ENCODE measurements around the gene PRRC1. TPM values are rescaled to one million over a fixed set of nuclear protein-coding genes. Genes with fewer than 3 reads are reported as not detected.

Gene PRRC1
- total and polyA plus RNA-seq, 2 experiments from 2014 or later: 53.9 to 105 TPM

DNA sequence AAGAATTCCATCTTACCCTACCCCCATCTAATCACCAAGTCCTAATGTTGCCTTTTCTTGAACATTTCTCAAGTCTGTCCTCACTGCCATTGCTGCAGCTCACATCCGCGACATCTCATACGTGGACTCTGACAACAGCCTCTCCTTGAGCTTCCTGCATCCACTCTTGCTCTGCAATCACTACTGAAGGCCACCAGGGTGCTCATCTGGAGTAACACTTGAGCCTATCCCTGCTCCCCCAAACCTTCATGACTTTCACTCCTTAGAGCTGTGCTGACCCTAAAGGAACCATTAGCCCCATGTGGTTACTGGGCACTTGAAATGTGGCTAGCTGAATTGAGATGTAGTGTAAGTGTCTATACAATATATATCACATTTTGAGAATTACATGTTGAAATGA, 85.0 kb downstream of the PRRC1 start:
- Histone ChIP-seq H3K36me3 (replicated peaks; ENCODE audit: insufficient read depth, low read depth) (no peaks in the 10 kb centered on the region), H3K9me3 (ENCODE audit: low read depth) (no peaks in the 10 kb centered on the region), H3K4me2 (no peak overlapping the region), H3K27me3 (no peaks in the 10 kb centered on the region), H4K20me1 (ENCODE audit: insufficient read depth, poor library complexity, severe bottlenecking) (no peaks in the 10 kb centered on the region), H3K27ac (no peak overlapping the region), H3K79me2 (no peaks in the 10 kb centered on the region), H3K4me1 (ENCODE audit: insufficient read depth) (no peaks in the 10 kb centered on the region), H3K4me3 (no peak overlapping the region), H3K9me2 (replicated peaks; ENCODE audit: insufficient read depth) (no peaks in the 10 kb centered on the region), H2AFZ (no peak overlapping the region)
- no peak for TF ChIP-seq EZH2 (IDR thresholded peaks at IDR 0.05; ENCODE audit: borderline replicate concordance)
- TF ChIP-seq, protein P1, sequence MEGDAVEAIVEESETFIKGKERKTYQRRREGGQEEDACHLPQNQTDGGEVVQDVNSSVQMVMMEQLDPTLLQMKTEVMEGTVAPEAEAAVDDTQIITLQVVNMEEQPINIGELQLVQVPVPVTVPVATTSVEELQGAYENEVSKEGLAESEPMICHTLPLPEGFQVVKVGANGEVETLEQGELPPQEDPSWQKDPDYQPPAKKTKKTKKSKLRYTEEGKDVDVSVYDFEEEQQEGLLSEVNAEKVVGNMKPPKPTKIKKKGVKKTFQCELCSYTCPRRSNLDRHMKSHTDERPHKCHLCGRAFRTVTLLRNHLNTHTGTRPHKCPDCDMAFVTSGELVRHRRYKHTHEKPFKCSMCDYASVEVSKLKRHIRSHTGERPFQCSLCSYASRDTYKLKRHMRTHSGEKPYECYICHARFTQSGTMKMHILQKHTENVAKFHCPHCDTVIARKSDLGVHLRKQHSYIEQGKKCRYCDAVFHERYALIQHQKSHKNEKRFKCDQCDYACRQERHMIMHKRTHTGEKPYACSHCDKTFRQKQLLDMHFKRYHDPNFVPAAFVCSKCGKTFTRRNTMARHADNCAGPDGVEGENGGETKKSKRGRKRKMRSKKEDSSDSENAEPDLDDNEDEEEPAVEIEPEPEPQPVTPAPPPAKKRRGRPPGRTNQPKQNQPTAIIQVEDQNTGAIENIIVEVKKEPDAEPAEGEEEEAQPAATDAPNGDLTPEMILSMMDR (IDR thresholded peaks at IDR 0.05; ENCODE audit: poor library complexity): no peak
- TF ChIP-seq EZH2phosphoT487 (IDR thresholded peaks at IDR 0.05; ENCODE audit: low read depth, severe bottlenecking, unreplicated experiment): no peak
- DNase-seq (ENCODE audit: low spot score): no peak
- WGBS (ENCODE audit: low lambda C conversion rate, missing lambda C conversion rate): 99% methylated on average over 3 of the region's 3 CpGs

DNA sequence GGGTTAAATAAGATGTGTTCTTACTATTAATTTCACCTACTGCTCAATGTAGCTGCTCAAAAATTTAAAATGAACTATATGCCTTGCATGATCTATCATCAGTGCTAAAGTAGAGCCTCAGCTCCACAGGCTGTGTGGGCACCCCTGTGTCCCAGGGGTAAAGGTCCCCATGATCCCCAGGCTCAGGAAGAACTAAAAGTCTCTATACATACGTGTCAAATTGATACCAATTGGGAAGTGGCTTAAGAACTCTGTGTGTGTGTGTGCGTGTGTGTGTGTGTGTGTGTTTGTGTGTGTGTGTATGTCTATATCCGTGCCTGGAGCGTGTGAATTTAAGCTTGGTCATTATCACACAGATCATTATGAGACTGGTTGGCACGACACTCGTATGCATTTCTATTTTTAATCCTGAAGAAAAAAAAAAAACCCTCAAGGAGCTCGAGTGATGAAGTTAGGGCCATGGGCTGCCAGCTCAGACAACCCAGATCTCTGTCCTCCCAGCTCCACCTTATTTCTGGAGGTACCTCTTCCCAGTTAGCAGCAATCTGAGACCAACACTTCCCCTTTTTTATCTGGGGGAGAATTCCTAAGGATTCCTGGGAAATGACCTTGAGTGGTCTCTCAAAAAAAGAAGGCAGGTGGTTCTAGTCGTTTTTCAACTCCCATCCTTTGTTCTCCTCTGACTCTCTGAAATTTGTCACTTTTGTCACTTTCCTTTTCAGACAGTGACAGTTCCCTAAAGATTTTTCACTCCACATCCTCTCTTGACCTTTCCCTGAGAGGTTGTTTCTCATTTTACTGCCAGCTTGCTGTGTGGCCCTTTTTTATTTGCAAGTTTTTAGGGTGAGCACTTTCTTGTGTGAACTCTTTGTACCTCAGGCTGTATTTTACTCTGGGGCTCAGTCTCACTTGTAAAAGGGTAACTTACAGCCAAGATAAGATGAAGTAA, 85.7 kb downstream of the PRRC1 start:
- Histone ChIP-seq H3K36me3 (replicated peaks; ENCODE audit: insufficient read depth, low read depth) (no peaks in the 10 kb centered on the region), H3K4me2 (no peak overlapping the region), H3K27ac (no peak overlapping the region), H3K9me2 (replicated peaks; ENCODE audit: insufficient read depth) (no peaks in the 10 kb centered on the region), H3K9me3 (ENCODE audit: low read depth) (no peaks in the 10 kb centered on the region), H3K27me3 (no peaks in the 10 kb centered on the region), H3K4me3 (no peak overlapping the region), H2AFZ (no peak overlapping the region), H4K20me1 (ENCODE audit: insufficient read depth, poor library complexity, severe bottlenecking) (no peaks in the 10 kb centered on the region), H3K79me2 (no peaks in the 10 kb centered on the region), H3K4me1 (ENCODE audit: insufficient read depth) (no peaks in the 10 kb centered on the region)
- TF ChIP-seq, protein P1 (IDR thresholded peaks at IDR 0.05; ENCODE audit: poor library complexity): no peak
- TF ChIP-seq EZH2phosphoT487 (IDR thresholded peaks at IDR 0.05; ENCODE audit: low read depth, severe bottlenecking, unreplicated experiment) (no peak), EZH2 (IDR thresholded peaks at IDR 0.05; ENCODE audit: borderline replicate concordance) (no peak)
- 80% methylated on average over 8 of the region's 8 CpGs for WGBS (ENCODE audit: low lambda C conversion rate, missing lambda C conversion rate)
- no peak for DNase-seq (ENCODE audit: low spot score)

Other genes with a start within 250 kb of the PRRC1 start
- 3.3 and 6.7 TPM in 2 replicates for gene MEGF10, start 226.8 kb upstream of the PRRC1 start, total RNA-seq
- 1.1 and 1.7 TPM in 2 replicates for gene MEGF10, start 226.8 kb upstream of the PRRC1 start, polyA plus RNA-seq
- not detected in 2 replicates for gene CTXN3, start 131.4 kb downstream of the PRRC1 start, total RNA-seq
- not detected in 2 replicates for gene CTXN3, start 131.4 kb downstream of the PRRC1 start, polyA plus RNA-seq
- gene CCDC192, start 185.8 kb downstream of the PRRC1 start, total RNA-seq: not detected in 2 replicates
- gene CCDC192, start 185.8 kb downstream of the PRRC1 start, polyA plus RNA-seq: 0.39 and 0.69 TPM in 2 replicates

Measured in hepatocyte (in vitro differentiated cells).